ENCODE results near the gene EML4. TPM values are rescaled to one million over a fixed set of nuclear protein-coding genes. Genes with fewer than 3 reads are reported as not detected.

EML4 gene
- total and polyA plus RNA-seq, 2 of the 13 experiments (the other 11 are each of a cell fraction or from before 2014, with no cell fraction given) = 243 to 476 TPM

DNA sequence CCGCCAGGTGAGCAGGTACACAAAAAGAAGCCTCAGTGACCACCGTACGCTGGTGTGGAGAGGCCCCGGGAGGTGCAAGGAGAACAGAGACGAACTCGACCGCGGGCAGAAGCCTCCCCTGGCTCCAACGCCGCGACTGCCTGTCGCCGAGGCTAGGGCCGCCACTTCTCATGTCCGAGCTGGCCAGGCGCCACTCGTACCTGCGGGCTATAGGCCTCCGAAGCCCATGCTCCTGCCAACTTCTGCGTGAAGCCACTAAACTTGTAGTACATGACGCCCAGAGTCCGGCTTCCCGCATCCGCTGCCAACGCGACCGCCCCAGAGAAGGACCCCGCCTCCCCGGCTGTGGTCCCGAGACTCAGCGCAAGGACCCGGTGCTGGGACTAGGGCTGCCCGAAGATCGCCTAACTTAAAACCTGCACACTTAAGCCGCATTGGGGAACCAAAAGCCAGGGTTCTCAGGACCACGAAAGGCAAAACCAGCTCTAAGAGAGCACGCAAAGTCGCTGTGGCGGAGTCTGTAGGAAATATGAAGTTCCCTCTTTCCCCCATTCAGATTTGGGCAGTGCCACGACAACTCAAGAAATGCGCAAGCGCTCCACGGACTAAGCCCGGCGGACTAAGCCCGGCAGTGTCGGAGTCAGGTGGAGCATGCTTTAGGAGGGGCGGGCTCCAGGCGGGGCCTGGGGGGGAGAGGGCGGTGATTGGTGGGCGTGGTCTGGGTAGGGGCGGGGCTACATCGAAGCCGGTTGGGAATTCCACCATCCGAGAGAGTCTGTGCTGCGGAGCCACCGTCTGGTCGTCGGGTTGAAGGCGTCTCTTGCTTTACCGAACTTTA lies 192.0 kb downstream of the EML4 start, which contains the start of gene COX7A2L (continued):
- TF ChIP-seq, protein P1, sequence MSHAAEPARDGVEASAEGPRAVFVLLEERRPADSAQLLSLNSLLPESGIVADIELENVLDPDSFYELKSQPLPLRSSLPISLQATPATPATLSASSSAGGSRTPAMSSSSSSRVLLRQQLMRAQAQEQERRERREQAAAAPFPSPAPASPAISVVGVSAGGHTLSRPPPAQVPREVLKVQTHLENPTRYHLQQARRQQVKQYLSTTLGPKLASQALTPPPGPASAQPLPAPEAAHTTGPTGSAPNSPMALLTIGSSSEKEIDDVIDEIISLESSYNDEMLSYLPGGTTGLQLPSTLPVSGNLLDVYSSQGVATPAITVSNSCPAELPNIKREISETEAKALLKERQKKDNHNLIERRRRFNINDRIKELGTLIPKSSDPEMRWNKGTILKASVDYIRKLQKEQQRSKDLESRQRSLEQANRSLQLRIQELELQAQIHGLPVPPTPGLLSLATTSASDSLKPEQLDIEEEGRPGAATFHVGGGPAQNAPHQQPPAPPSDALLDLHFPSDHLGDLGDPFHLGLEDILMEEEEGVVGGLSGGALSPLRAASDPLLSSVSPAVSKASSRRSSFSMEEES (CRISPR knock-in tag; IDR thresholded peaks at IDR 0.05) = peak; percentile 93
- TF ChIP-seq ZNF724P (CRISPR knock-in tag; IDR thresholded peaks at IDR 0.05; ENCODE audit: borderline replicate concordance) (no peak), IRX3 (CRISPR knock-in tag; IDR thresholded peaks at IDR 0.05; ENCODE audit: borderline replicate concordance, low read depth) (peak; percentile 56; the same call in 1 of the 2 replicates), ZBTB38 (CRISPR knock-in tag; IDR thresholded peaks at IDR 0.05) (peak; percentile 34), ZNF672 (CRISPR knock-in tag; IDR thresholded peaks at IDR 0.05) (no peak), FLYWCH1 (CRISPR knock-in tag; IDR thresholded peaks at IDR 0.05) (no peak), TBX2 (CRISPR knock-in tag; IDR thresholded peaks at IDR 0.05; ENCODE audit: borderline replicate concordance) (peak; percentile 68), SRF (IDR thresholded peaks at IDR 0.05; ENCODE audit: low read depth, low read length) (no peak), MEIS2 (CRISPR knock-in tag; IDR thresholded peaks at IDR 0.05) (peak; percentile 69), KDM1A (CRISPR knock-in tag; IDR thresholded peaks at IDR 0.05) (no peak), RBM39 (IDR thresholded peaks at IDR 0.05; ENCODE audit: low read depth, low read length, poor library complexity, severe bottlenecking) (peak; percentile 89), IKZF4 (CRISPR knock-in tag; IDR thresholded peaks at IDR 0.05; ENCODE audit: borderline replicate concordance, low read depth, not compliant biosample characterization) (peak; percentile 30), NR2F6 (IDR thresholded peaks at IDR 0.05) (no peak; the same call in 1 of the 2 replicates), NR2F6 (CRISPR knock-in tag; IDR thresholded peaks at IDR 0.05) (peak; percentile 19; the same call in 1 of the 2 replicates), KLF9 (CRISPR knock-in tag; IDR thresholded peaks at IDR 0.05; ENCODE audit: low read depth) (peak; percentile 85; the same call in 1 of the 2 replicates), NAIF1 (CRISPR knock-in tag; IDR thresholded peaks at IDR 0.05; ENCODE audit: borderline replicate concordance) (peak; percentile 68; the same call in 1 of the 2 replicates)
- TF ChIP-seq, protein P2, sequence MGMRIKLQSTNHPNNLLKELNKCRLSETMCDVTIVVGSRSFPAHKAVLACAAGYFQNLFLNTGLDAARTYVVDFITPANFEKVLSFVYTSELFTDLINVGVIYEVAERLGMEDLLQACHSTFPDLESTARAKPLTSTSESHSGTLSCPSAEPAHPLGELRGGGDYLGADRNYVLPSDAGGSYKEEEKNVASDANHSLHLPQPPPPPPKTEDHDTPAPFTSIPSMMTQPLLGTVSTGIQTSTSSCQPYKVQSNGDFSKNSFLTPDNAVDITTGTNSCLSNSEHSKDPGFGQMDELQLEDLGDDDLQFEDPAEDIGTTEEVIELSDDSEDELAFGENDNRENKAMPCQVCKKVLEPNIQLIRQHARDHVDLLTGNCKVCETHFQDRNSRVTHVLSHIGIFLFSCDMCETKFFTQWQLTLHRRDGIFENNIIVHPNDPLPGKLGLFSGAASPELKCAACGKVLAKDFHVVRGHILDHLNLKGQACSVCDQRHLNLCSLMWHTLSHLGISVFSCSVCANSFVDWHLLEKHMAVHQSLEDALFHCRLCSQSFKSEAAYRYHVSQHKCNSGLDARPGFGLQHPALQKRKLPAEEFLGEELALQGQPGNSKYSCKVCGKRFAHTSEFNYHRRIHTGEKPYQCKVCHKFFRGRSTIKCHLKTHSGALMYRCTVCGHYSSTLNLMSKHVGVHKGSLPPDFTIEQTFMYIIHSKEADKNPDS (CRISPR knock-in tag; IDR thresholded peaks at IDR 0.05) = no peak
- TF ChIP-seq, protein P3, sequence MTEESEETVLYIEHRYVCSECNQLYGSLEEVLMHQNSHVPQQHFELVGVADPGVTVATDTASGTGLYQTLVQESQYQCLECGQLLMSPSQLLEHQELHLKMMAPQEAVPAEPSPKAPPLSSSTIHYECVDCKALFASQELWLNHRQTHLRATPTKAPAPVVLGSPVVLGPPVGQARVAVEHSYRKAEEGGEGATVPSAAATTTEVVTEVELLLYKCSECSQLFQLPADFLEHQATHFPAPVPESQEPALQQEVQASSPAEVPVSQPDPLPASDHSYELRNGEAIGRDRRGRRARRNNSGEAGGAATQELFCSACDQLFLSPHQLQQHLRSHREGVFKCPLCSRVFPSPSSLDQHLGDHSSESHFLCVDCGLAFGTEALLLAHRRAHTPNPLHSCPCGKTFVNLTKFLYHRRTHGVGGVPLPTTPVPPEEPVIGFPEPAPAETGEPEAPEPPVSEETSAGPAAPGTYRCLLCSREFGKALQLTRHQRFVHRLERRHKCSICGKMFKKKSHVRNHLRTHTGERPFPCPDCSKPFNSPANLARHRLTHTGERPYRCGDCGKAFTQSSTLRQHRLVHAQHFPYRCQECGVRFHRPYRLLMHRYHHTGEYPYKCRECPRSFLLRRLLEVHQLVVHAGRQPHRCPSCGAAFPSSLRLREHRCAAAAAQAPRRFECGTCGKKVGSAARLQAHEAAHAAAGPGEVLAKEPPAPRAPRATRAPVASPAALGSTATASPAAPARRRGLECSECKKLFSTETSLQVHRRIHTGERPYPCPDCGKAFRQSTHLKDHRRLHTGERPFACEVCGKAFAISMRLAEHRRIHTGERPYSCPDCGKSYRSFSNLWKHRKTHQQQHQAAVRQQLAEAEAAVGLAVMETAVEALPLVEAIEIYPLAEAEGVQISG (CRISPR knock-in tag; IDR thresholded peaks at IDR 0.05) = peak; percentile 80
- TF ChIP-seq, protein P4, sequence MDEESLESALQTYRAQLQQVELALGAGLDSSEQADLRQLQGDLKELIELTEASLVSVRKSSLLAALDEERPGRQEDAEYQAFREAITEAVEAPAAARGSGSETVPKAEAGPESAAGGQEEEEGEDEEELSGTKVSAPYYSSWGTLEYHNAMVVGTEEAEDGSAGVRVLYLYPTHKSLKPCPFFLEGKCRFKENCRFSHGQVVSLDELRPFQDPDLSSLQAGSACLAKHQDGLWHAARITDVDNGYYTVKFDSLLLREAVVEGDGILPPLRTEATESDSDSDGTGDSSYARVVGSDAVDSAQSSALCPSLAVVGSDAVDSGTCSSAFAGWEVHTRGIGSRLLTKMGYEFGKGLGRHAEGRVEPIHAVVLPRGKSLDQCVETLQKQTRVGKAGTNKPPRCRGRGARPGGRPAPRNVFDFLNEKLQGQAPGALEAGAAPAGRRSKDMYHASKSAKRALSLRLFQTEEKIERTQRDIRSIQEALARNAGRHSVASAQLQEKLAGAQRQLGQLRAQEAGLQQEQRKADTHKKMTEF (CRISPR knock-in tag; IDR thresholded peaks at IDR 0.05) = peak; percentile 77
- TF ChIP-seq, protein P5, sequence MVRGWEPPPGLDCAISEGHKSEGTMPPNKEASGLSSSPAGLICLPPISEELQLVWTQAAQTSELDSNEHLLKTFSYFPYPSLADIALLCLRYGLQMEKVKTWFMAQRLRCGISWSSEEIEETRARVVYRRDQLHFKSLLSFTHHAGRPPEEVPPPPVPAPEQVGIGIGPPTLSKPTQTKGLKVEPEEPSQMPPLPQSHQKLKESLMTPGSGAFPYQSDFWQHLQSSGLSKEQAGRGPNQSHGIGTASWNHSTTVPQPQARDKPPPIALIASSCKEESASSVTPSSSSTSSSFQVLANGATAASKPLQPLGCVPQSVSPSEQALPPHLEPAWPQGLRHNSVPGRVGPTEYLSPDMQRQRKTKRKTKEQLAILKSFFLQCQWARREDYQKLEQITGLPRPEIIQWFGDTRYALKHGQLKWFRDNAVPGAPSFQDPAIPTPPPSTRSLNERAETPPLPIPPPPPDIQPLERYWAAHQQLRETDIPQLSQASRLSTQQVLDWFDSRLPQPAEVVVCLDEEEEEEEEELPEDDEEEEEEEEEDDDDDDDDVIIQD (CRISPR knock-in tag; IDR thresholded peaks at IDR 0.05; ENCODE audit: low read depth) = peak; percentile 64

All from HepG2 (cell line).